ENCODE measurements around the gene CFD.

DNA sequence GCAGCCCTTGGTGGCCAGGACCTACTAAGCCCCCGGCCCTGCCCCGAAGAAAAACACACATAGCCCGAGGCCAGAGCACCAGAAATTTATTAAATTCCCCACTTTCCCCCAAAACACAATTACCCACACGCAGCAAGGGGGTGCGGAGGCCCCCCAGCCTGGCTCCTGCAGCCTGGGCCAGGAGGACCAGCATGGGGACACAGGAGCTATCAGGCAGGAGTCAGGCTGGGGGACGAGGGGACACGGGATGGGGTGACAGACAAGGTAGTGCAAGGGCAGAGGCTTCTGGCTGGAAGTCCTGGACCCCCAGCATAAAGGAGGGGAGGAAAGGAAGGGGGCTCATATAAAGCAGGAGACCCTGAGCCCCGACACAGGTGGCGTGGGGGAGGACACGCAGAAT lies 37.0 kb downstream of the CFD start:
- TF ChIP-seq EP300 (IDR thresholded peaks at IDR 0.05) (no peak), POLR2A (IDR thresholded peaks at IDR 0.05) (no peak)
- TF ChIP-seq, protein P1, sequence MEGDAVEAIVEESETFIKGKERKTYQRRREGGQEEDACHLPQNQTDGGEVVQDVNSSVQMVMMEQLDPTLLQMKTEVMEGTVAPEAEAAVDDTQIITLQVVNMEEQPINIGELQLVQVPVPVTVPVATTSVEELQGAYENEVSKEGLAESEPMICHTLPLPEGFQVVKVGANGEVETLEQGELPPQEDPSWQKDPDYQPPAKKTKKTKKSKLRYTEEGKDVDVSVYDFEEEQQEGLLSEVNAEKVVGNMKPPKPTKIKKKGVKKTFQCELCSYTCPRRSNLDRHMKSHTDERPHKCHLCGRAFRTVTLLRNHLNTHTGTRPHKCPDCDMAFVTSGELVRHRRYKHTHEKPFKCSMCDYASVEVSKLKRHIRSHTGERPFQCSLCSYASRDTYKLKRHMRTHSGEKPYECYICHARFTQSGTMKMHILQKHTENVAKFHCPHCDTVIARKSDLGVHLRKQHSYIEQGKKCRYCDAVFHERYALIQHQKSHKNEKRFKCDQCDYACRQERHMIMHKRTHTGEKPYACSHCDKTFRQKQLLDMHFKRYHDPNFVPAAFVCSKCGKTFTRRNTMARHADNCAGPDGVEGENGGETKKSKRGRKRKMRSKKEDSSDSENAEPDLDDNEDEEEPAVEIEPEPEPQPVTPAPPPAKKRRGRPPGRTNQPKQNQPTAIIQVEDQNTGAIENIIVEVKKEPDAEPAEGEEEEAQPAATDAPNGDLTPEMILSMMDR (IDR thresholded peaks at IDR 0.05): no peak

Data from ovary (tissue), 3 donors.